NCI-H774 (cell line): ENCODE measurements around the gene ZNF621.
A peak's percentile ranks its signal among the peaks of the same experiment; 100 is the strongest.
"Not testable (repeated sequence)": the region's sequence is repeated elsewhere in the genome, so short reads cannot be mapped to it uniquely, and the experiment has no call there.

ENCODE experiments used
- DNase-seq: peaks from one replicate; lab custom pipeline; 2025; lab: John Stamatoyannopoulos, UW

Gene ZNF621

DNA sequence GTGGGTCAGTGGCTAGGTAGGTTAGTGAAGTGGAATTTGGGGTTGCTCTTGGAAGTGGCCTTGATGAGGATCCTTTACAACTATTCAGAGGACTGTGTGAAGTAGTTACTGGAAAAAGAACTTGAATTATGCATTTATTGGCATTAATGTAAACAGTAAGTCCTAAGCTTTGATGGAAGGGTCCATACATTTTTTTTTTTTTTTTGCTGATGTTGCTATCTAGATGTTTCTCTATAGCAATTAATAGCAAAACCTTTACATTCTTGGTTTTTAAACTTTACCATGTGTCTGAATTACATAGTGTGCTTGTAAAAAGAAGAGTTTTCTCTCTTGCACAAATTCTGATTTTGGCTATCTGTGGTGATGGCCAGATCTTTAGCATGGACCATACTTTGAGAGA, 9.5 kb downstream of the ZNF621 start:
- DNase-seq, result no peak

DNA sequence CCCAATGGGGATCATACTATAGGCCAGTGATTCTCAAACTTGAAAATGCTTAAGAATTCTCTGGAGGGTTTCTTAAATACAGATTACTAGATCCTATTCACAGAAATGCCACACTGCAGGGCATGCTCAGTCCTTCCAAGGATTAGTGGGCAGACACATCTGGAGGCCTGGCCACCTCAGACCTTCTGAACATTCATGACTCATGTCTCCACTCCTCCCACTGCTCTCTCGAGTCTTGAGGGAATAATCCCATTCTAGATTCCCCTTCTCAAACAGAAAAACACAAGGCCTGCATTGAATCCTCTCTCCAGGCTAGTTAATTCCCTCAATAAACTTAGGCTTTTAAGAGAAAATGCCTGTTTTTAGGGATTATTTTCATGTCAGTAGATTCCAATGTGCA, 22.1 kb downstream of the ZNF621 start:
- no peak for DNase-seq

DNA sequence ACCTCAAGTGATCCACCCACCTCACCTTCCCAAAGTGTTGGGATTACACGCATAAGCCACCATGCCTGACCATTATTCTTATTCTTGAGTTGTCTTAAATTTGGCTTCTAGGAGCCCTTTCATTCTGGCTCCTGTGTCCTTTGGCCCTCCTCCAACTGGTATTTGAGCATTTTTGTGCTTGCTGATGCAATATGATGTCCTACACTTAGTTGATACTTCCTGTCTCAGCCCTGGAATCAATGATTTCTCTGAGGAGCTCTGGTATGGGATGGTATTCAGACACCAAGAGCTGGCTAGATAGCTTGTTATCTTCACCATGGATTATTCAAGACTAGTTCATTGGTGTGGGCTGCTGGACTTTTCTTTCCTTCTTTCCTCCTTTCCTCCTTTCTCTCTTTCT, 25.4 kb downstream of the ZNF621 start:
- no peak for DNase-seq

DNA sequence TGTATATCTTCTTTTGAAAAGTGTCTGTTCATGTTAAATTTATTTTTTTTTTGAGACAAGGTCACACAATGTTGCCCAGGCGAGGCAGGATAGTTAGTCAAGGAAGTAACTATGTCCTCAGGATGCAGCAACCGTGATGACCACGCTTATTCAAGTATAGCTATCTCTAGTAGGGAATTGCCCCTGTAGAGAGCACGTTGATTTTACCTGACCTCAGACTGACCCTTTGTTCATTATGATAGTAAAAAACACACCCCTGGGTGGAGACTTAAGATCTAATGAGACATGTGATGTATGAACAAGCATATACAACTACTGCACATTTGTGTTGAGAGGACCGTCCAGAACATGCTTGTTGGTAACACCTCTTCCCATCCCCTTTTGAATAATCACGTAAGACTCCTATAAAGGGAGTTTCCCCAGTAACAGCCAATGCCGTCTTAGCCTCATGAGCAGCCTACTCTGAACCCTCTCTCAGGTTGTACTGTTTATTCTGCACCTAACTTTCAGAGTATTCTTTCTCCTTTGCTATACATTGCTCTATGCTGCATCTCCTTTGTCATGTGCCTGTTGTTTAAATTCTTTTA, 32.9 kb downstream of the ZNF621 start:
- DNase-seq, result no peak

DNA sequence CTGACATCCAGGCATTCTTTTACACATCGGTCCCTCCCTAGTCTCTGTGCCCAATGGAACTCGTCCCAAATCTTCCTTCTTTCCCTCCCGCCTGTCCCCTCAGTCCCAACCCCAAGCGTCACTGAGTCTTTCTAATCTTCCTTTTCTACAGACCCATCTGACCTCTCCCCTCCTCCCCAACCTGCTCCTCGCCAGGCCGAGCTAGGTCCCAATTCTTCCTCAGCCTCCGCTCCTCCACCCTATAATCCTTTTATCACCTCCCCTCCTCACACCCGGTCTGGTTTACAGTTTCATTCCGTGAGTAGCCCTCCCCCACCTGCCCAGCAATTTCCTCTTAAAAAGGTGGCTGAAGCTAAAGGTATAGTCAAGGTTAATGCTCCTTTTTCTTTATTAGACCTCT, 37.7 kb downstream of the ZNF621 start:
- not testable (repeated sequence) for DNase-seq

DNA sequence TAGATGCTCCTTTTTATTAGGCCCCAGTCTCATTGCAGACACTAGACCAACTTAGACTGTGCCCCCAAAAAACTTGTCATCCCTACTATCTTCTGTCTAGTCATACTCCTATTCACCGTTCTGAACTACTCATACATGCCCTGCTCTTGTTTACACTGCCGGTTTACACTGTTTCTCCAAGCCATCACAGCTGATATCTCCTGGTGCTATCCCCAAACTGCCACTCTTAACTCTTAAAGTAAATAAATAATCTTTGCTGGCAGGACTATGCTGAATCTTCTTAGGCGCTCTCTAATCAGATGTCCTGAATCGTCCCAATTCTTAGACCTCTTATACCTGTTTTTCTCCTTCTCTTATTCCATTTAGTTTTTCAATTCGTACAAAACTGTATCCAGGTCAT, 40.9 kb downstream of the ZNF621 start:
- not testable (repeated sequence) for DNase-seq

DNA sequence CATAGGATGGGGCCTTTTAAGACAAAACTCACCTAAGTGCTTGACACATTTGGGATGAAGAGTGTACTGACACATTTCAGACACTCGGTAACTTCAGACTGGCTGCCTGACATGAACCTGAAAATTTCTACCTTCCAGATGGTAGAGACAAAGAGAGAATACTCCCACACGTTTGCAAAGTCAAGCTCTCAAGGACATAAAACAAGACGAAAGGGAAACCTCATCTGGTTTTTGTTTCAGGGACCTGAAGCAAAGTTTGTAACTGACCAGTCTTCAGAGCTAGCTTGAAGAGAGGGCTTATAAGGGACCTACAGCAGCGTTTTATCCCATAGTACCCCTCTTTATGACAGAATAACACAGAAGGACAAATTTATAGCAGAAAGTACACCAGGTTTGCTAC, 41.9 kb downstream of the ZNF621 start:
- no peak for DNase-seq

DNA sequence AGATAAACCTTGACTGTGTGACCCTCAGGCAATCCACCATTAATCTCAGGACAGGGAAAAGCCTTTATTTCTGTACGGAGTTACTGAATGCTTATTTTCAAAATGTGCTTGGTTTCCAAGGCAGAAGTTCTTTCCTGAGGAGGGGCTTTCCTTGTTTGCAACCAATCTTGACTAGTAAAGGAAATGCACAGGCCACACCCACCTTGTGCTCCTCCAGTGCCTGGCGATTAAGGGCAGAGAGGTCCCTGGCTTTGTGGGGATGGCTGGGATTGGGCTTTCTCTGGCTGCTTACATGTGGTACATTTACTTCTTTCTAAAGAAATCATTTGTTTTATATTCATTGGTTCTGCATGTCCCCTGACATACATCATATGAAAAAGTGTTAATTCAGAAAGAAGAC, 47.8 kb downstream of the ZNF621 start:
- no peak for DNase-seq

DNA sequence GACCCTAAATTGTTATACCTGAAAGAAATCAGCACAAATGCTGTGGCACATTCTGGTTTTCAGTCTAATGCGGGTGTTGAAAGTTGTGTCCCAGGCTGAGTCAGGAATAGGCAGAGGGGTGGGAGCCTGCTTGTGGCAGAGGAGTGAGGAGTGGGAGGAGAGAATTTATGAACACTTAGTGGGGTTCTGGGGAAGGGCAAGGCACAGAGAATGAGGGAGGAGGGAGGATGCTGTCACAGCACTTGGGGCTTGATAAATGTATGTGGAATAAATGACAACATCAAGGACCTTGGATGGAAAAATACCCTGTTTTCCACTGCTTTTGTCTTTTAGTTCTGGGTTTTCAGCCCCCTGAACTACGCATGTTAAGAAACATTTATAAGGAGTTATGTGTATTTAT, 49.3 kb downstream of the ZNF621 start:
- DNase-seq, result no peak

DNA sequence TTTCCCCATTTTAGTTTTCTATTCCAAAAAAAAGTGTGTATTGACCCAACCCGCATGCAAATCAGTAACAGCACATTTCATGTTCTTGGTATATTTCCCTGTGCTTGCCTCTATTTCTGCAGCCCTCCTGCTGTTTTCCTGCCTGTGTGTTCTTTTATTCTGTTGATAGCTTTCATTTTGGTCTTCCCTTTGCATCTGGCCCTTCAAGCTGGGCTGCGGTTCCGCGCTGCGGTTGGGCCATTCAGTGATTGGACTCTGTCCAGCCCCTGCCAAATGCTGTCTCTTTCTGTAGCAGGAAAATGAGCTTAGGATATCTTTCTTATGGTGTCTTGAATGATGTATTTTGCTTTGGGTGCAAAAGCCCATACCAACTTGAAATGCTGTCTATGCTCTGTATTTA, 49.9 kb downstream of the ZNF621 start:
- DNase-seq, result no peak

DNA sequence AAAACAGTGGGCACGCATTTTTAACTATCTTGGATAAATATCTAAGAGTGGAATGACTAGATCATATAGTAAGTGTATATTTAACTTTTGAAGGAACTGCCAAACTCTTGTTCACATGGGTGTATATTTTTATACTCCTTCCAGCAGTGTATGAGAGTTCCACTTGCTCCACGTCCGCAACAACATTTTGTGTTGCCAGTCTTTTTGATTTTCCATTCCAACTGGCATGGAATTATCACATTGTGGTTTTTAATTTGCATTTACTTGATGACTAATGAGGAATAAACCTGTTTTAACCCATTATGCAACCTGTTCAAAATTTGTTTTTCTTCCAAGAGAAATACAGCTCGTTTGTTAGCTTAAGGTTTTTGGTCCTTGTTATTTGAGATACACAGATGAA, 51.6 kb downstream of the ZNF621 start:
- DNase-seq, result no peak

DNA sequence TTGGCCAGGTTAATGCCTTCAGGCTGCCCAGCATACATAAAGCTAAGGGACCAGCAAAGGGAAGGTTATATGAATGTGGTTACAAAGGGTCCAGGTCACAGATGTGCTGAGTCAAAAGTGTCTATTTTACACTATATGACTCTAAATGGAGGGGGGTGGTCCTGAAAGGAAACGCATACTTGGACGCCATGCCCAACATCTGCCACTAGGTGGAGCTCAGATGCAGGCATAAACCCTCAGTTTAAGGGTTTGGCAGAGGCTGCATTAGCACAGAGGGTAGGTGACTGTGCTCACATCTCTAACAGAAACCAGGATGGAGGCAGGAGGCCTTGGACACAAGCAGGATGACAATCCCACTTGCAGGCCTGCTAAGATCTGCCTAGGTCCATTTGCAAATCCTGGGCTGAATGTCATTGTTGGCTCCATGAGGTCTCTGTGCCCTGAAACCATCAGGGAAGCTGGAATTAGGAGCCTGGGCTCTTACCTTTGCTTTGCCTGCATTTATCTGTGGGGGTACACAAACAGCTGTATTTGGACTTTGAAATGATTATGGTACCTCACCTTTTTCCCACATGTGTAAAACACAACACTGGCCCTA, 55.8 kb downstream of the ZNF621 start:
- DNase-seq, result peak; percentile 5

DNA sequence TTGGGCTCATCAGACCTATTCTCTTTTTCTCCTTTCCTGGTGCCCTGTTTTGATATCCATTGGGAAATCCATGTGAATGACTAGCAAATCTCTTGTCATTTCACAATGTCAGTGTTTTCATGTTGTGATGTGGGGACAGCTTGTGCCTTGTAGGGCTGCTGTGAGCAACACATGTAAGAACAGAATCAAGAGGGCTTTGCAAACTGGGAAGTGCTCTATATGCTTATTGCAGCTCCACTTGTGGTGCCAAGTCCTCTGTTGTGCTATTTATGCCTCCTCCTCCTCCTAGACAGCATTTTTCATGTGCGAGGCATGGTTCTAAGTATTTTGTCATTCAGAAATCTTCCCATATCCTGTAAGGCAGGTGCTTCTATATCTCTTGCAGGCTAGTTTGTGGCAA, 56.4 kb downstream of the ZNF621 start:
- no peak for DNase-seq

DNA sequence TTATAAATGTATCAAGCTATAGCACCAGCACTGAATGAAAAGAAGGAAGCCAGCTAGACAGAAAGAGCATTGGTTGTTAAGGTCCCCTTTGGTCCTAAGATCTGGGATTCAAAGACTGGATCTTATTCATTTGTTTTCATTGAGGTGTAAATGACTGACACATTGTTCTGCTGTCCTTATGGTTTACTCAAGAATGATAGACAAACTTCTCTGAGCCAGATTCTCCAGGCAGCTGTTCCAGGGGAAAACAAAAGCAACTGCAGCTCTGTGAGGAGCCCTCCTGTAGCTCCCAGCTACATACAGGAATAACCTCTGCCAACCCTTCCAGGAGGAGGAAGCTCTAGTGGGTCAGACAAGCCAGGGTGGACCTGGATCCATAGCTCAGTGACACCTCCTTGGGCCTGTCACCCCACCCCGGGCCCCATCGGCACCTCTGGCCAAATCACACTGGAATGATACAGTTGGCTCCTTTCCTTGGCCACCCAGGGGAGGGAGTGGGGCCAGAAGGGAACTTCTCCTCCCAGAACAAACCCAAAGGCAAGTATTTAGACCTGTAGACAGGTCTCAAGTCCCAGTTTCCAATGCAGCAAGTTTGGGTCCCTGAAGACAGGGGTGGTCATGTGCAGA, 57.8 kb downstream of the ZNF621 start:
- DNase-seq, result no peak

DNA sequence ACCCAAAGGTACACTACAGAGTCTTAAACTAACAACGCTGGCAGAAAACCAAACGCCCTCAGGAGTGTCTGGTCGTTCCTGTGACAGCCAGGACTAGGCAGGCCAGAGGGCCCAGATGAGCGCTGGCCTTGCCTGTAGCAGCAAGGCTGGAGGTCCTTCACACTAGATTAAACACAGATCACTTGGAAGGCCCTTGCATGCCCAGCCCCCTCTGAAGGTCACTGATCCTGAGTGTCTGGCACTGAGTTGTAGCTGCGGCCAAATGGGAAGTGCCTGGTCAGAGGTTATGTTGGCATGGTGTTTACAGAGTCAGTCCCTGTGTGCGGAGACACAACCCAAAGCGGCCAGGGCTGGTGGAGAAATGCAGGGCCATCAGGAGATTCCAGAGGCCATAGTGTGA, 58.9 kb downstream of the ZNF621 start:
- no peak for DNase-seq

DNA sequence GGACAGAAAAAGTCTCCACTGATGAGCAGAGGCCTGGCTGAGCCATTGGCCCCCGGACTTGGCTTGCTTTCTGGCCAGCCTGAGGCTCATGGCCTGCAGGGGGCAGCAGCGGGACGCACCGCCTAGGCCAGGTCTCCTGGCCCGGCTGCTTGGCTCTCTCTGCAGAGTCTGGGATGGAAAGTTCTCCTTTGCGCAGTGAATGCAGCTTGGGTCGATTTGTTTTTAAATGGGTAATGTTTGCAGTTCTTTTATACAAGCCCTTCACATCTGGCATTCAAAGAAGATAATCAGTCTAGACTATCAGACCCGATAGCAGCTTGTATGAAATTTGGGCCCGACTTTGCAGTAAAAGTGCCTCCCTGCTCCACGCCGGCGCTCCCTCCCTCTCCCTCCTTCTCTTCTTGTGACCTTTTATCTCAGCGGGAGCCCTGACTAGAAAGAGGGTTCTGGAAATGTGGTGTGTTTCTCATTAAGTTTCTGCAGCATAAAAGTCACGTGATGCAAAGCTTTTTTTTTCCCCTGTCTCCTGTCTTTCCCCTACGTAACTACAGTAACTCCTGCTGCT, 59.9 kb downstream of the ZNF621 start:
- DNase-seq, result no peak

DNA sequence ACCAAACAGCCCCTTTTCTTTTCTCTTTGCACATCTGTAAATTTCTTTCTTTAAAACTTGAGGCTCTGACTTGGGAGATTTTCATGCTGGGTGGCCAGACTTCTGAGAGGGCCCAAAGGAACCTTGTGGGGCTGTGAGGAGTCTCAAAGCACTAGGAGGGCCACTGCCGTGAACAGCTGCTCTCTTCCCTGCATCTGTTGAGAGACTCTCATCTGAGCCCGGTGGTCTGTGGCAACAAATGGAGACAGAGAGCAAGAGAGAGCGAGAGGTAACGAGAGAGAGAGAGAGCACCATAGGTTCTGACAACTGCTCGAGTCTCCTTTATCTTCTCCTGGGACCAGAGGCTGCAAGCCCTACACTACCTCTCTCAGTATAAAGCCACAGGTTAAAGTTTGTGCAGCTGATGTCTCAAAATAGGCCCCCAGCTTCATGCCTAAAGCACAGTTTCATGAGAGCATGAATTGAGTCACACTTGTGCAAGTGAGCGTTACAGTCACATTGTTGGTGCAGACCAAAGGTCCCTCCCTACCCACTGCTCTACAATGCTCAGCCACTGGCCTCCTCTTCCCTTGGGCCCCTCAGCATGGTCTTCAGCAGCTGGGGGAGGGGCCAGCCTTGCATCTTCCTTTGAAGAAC, 60.7 kb downstream of the ZNF621 start:
- DNase-seq, result no peak

DNA sequence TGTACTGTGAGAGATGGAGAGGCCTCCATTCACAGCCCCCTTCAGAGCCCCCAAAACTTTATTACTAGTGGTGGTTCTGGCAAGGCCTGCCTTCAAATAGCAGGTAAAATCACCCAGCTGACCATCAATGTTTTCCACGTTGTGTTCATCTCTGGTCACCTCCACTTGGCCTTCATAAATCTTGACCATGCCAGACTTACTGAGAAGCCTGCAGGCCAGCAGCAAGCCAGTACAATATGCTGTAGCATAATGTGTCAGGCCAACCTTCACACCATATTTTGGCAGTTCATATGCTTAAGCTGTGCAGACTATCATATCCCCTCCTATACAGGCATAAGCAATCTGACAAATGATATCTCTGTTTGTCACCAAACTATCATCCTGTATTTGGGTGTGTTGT, 62.1 kb downstream of the ZNF621 start:
- DNase-seq, result no peak

DNA sequence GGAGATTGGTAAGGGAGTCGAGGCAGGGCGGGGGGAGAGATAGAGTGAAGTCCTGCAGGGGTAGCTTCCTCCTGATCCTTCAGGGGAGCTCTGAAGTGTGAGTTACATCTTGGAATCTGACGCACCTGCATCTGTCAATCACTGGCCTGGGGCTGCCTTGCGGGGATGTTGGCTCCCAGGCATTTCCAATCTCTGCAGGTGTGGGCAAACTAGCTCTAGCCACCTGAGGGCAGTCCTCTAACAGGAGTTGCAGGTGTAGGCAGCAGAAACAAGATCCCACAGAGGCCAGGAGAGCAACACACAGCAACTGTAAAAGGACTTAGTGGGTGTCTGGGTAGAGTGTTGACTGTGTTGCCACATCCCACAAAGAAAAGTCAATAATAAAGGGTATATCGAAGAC, 63.6 kb downstream of the ZNF621 start:
- DNase-seq, result no peak
